K562 (cell line): ENCODE measurements around the gene DHX35. TPM values are rescaled to one million over a fixed set of nuclear protein-coding genes. Genes with fewer than 3 reads are reported as not detected.

Experiments
- ATAC-seq: fragments of 200-7000 bp; cut with Tn5 transposase; 3 replicates; pipeline ENCODE4 v1.9.1; 2020; ENCODE audit warnings: moderate library complexity
- BruUV-seq: library from RNA; stranded (reverse); fragments of 400-500 nt; replicated peaks from 2 replicates; lab custom pipeline; 2021; lab: Mats Ljungman, UMichigan
- CTCF ChIA-PET: fragments of 300-600 bp; formaldehyde crosslinking; extraction: SDS; loops from one replicate; lab custom pipeline; 2021; ENCODE audit warnings: low intra/inter-chr PET ratio; lab: Yijun Ruan, JAX
- POLR2A ChIA-PET: fragments of 300-600, 350-650 bp; sonication (Branson Sonifier 250); formaldehyde crosslinking; extraction: SDS; loops from one replicate; lab custom pipeline; 2021; ENCODE audit warnings: antibody characterized with exemption, inconsistent platforms; lab: Yijun Ruan, JAX
- DNase-seq, 4 experiments: peaks; one replicate each; pipeline versions ENCODE4 v3.0.0 to v3.0.0-alpha.2; 2011 to 2018; ENCODE audit warnings: low spot score in 3 of 4, mixed read lengths in 3 of 4; ENCODE audit errors: extremely low read depth in 1 of 4
- FAIRE-seq: peaks from 2 replicates; lab custom pipeline; 2011; peaks lifted over from hg19 to GRCh38; lab: Jason Lieb, UNC
- H2AFZ ChIP-seq: 2 replicates; pipeline ENCODE4 v1.6.0; 2011; ENCODE audit warnings: low read depth, low read length, control low read depth, inconsistent platforms
- H3K27ac ChIP-seq: fragments of 200-600 bp; 3 replicates; pipeline ENCODE4 v1.8.0; 2011; ENCODE audit warnings: low read depth, mild to moderate bottlenecking, control low read depth, inconsistent platforms, low read length, moderate library complexity, mixed read lengths; ENCODE audit errors: extremely low read depth
- H3K27me3 ChIP-seq, 2 experiments: fragments of 300-600 bp in 1 of 2; 2 replicates in 1 of 2; 3 replicates in 1 of 2; pipeline versions ENCODE4 v1.6.0 to v1.8.0; 2011; ENCODE audit warnings: inconsistent platforms in 2 of 2, low read length in 2 of 2, mild to moderate bottlenecking in 1 of 2, mixed read lengths in 1 of 2, moderate library complexity in 1 of 2; ENCODE audit not compliant: control insufficient read depth in 2 of 2, insufficient read depth in 2 of 2
- H3K36me3 ChIP-seq: fragments of 300-600 bp; 3 replicates; pipeline ENCODE4 v1.8.0; 2011; ENCODE audit warnings: mild to moderate bottlenecking, low read length, inconsistent platforms; ENCODE audit not compliant: control insufficient read depth, insufficient read depth
- H3K4me1 ChIP-seq, 2 experiments: fragments of 200-600 bp in 1 of 2; replicated peaks in 1 of 2; 2 replicates in 1 of 2; 3 replicates in 1 of 2; pipeline versions ENCODE4 v1.5.1 to v1.8.0; 2011; ENCODE audit warnings: inconsistent platforms in 2 of 2, low read length in 2 of 2, mild to moderate bottlenecking in 1 of 2, mixed read lengths in 1 of 2, moderate library complexity in 1 of 2; ENCODE audit not compliant: control insufficient read depth in 2 of 2, insufficient read depth in 2 of 2
- H3K4me2 ChIP-seq: 2 replicates; pipeline ENCODE4 v1.6.1; 2011; ENCODE audit warnings: low read length, control low read depth, inconsistent platforms, mixed read lengths; ENCODE audit not compliant: insufficient read depth
- H3K4me3 ChIP-seq: fragments of 200-600 bp; sonication (generic), shearing (Covaris generic); 2 replicates; pipeline ENCODE4 v1.5.1; 2016; ENCODE audit warnings: control low read depth, inconsistent platforms
- H3K79me2 ChIP-seq: fragments of 200-600 bp; 3 replicates; pipeline ENCODE4 v1.8.0; 2011; ENCODE audit warnings: low read length, inconsistent platforms; ENCODE audit not compliant: control insufficient read depth, insufficient read depth
- H3K9ac ChIP-seq, 2 experiments: 2 replicates each; pipeline versions ENCODE4 v1.6.0 to v1.6.1; 2011; ENCODE audit warnings: low read depth in 2 of 2, low read length in 2 of 2, control low read depth in 1 of 2, inconsistent platforms in 1 of 2, mild to moderate bottlenecking in 1 of 2, mixed read lengths in 1 of 2; ENCODE audit not compliant: insufficient read depth in 1 of 2
- H3K9me1 ChIP-seq: one replicate; pipeline ENCODE4 v1.6.0; 2011; ENCODE audit warnings: inconsistent platforms, mild to moderate bottlenecking, low read length, moderate library complexity; ENCODE audit not compliant: control insufficient read depth, insufficient read depth
- H3K9me3 ChIP-seq: replicated peaks from 2 replicates; pipeline ENCODE4 v1.5.1; 2011; ENCODE audit warnings: low read depth, low read length, inconsistent platforms; ENCODE audit not compliant: control insufficient read depth, insufficient read depth
- H4K20me1 ChIP-seq: replicated peaks from 2 replicates; pipeline ENCODE4 v1.6.1; 2011; ENCODE audit warnings: low read length, inconsistent platforms, mixed read lengths; ENCODE audit not compliant: control insufficient read depth, insufficient read depth
- AFF4 ChIP-seq: sonication (generic); formaldehyde crosslinking; IDR thresholded peaks from 2 replicates; pipeline ENCODE4 v1.8.0; 2023; ENCODE audit warnings: mild to moderate bottlenecking, missing genetic modification reagents
- ESRRB ChIP-seq: fragments of 250-450 bp; sonication (Bioruptor Pico); IDR thresholded peaks from 2 replicates; pipeline ENCODE4 v1.5.0; 2020; ENCODE audit warnings: mild to moderate bottlenecking, moderate library complexity, borderline replicate concordance
- HBP1 ChIP-seq: fragments of 450-650 bp; formaldehyde crosslinking; IDR thresholded peaks from 2 replicates; pipeline ENCODE4 v1.4.0; 2022; ENCODE audit warnings: missing genetic modification characterization
- HNRNPLL ChIP-seq: fragments of 200-400 bp; formaldehyde crosslinking; IDR thresholded peaks from 2 replicates; pipeline ENCODE4 v1.6.1; 2017; ENCODE audit warnings: low read length, low read depth, mild to moderate bottlenecking; ENCODE audit not compliant: poor library complexity, severe bottlenecking
- ZNF407 ChIP-seq: fragments of 450-650 bp; IDR thresholded peaks from 2 replicates; pipeline ENCODE4 v1.6.1; 2016; ENCODE audit warnings: low read depth
- WGBS: fragments of 100-300 bp; shearing (Covaris generic); methylation state at CpG from one replicate; pipeline ENCODE4 v1.1.6; 2016; ENCODE audit warnings: low coverage, mixed read lengths; ENCODE audit not compliant: insufficient coverage; ENCODE audit errors: missing lambda C conversion rate; 5-methylcytosine and 5-hydroxymethylcytosine counted together
- in situ Hi-C: fragments of 300-500 bp; cut with MboI; formaldehyde crosslinking; loops from 4 replicates; pipeline ENCODE4 v1.15.0; 2018; ENCODE audit warnings: inconsistent platforms, mixed read lengths
- intact Hi-C: fragments of 100-400 bp; cut with micrococcal nuclease; formaldehyde crosslinking; loops from 2 replicates; pipeline ENCODE4 v1.14.2; 2022
- polyA plus RNA-seq, 8 experiments: library from polyadenylated mRNA; depleted of rRNA in 4 of 8; stranded (reverse) in 5 of 8; unstranded in 3 of 8; fragments of >200 nt; fragmentation: Nextera tagmentation in 2 of 8; fragmentation: Illumina TruSeq in 1 of 8; extraction: Ambion mirVana in 2 of 8; extraction: Trizol in 1 of 8; gene quantifications; 2 replicates each; pipeline versions ENCODE4 v1.2.1 to v1.2.3, GENCODE V29; 2011 to 2014; ENCODE audit warnings: inconsistent platforms in 1 of 8, missing spikeins in 1 of 8
- total RNA-seq, 7 experiments: library from RNA; depleted of rRNA in 6 of 7; stranded (reverse); fragments of >200 nt in 6 of 7; fragmentation: Illumina TruSeq in 2 of 7; extraction: Trizol in 2 of 7; gene quantifications; 2 replicates each; pipeline versions ENCODE4 v1.2.1 to v1.2.3, GENCODE V29; 2011 to 2021; ENCODE audit warnings: low replicate concordance in 1 of 7

The DHX35 gene
- total and polyA plus RNA-seq, 9 of the 15 experiments (the other 6 are each of a cell fraction or from before 2014, with no cell fraction given): 6.5 to 25.6 (median 16.9) TPM

- FAIRE-seq (no peak), DNase-seq (peak in 1 of 4 experiments; percentile 30), ATAC-seq (no peak)
- H3K4me2 ChIP-seq: peak overlapping the region; percentile 100
- no peaks in the 10 kb centered on the region for H3K27me3 ChIP-seq
- WGBS: 1% methylated on average over 16 of the region's 27 CpGs
- no peaks in the 10 kb centered on the region for H3K9me3 ChIP-seq
- H3K9me1 ChIP-seq: peaks cover 7% of the 10 kb centered on the region
- H2AFZ ChIP-seq: peak overlapping the region; percentile 78; the same call in 1 of the 2 replicates
- peak overlapping the region; percentile 91 to 99 for H3K9ac ChIP-seq
- H3K27ac ChIP-seq: peak overlapping the region; percentile 94
- peaks cover 33% of the 10 kb centered on the region for H4K20me1 ChIP-seq
- BruUV-seq: no TSS peak
- peaks cover 48% of the 10 kb centered on the region for H3K36me3 ChIP-seq
- peaks cover 17 to 25% of the 10 kb centered on the region in 2 experiments; a peak in 4 of 5 replicates for H3K4me1 ChIP-seq
- ChIA-PET POLR2A (interaction anchor here (0.5 to 4.9 kb wide), 22 partner anchors 9 to 276 kb away, joined by 3 to 46 read pairs (median 6); partner anchors contain the start of gene DHX35), CTCF (interaction anchor here (3.0 kb wide), 1 partner anchor 122 kb away, joined by 25 read pairs; no protein-coding TSS in a partner anchor)
- intact Hi-C loops (loop anchor here (1.0 kb wide), 3 partner anchors 35 to 121 kb away; partner anchors contain the start of gene DHX35), in situ Hi-C loops (no loop called here)
- peaks cover 59% of the 10 kb centered on the region for H3K79me2 ChIP-seq
- peak overlapping the region; percentile 98 for H3K4me3 ChIP-seq
- TF ChIP-seq HNRNPLL: peak; percentile 8
- TF ChIP-seq AFF4 (CRISPR knock-in tag): 0 out of 2 replicates have a peak, but pooled peaks have one; percentile 0
- no peak for TF ChIP-seq ZNF407
- no peak for TF ChIP-seq HBP1 (CRISPR knock-in tag)
- no peak for TF ChIP-seq ESRRB (CRISPR knock-in tag)
Observed at GRCh38 chr20:38926934-38927616, 35.1 kb upstream of the DHX35 start.
